ENCODE data around the gene BRICD5.

DNA sequence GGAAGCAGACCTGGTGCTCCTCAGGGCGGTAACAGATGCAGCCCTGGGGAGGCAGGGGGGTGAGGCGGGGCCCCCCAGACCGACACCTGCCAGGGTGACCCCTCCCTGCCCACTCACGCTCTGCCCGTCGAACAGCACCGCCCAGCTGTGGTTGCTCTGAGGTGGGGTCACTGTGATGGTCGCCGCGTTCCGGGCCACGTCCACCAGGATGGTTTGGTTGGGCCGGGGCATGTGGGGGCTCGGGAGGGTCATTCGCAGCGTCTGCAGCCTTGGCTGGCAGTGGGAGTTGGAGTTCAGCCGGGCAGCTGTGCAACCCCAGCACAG, 692 bp downstream of the BRICD5 start:
- TF ChIP-seq CTCF (conservative IDR thresholded peaks at IDR 0.05 in 1 of 2, IDR thresholded peaks at IDR 0.05 in 1 of 2; ENCODE audit: low read depth in 1 of 2, low read length in 2 of 2) (no peak), EZH2 (IDR thresholded peaks at IDR 0.05; ENCODE audit: low read length, missing control alignments) (no peak)

Data from fibroblast of lung (primary cell).